ENCODE data around the gene CLIP2. TPM values are rescaled to one million over a fixed set of nuclear protein-coding genes. Genes with fewer than 3 reads are reported as not detected.

The CLIP2 gene
- total RNA-seq, 1 donor from 2014 or later = 1.5 TPM

- H3K4me1 Mint-ChIP-seq (ENCODE audit: low read depth) = peaks cover 24% of the 10 kb centered on the region
- peaks cover 35% of the 10 kb centered on the region for H3K27me3 Mint-ChIP-seq (ENCODE audit: insufficient read depth)
- H3K36me3 Mint-ChIP-seq (ENCODE audit: low read depth) = no peaks in the 10 kb centered on the region
- intact Hi-C loops (cut with micrococcal nuclease) = no loop called here
- DNase-seq (ENCODE audit: low spot score) = no peak
- no peaks in the 10 kb centered on the region for H3K9me3 Mint-ChIP-seq
- no peak overlapping the region for H3K4me3 Mint-ChIP-seq
- no peak overlapping the region for H3K27ac Mint-ChIP-seq
Measured at GRCh38 chr7:74292757-74293576, 3.8 kb downstream of the CLIP2 start.

- H3K36me3 Mint-ChIP-seq (ENCODE audit: low read depth) = no peaks in the 10 kb centered on the region
- H3K27ac Mint-ChIP-seq = no peak overlapping the region
- no peaks in the 10 kb centered on the region for H3K9me3 Mint-ChIP-seq
- H3K4me1 Mint-ChIP-seq (ENCODE audit: low read depth) = peaks cover 18% of the 10 kb centered on the region
- no peak for DNase-seq (ENCODE audit: low spot score)
- intact Hi-C loops (cut with micrococcal nuclease) = no loop called here
- H3K27me3 Mint-ChIP-seq (ENCODE audit: insufficient read depth) = peaks cover 30% of the 10 kb centered on the region
- no peak overlapping the region for H3K4me3 Mint-ChIP-seq
Measured at GRCh38 chr7:74293577-74293908, 4.3 kb downstream of the CLIP2 start.

- peaks cover 24% of the 10 kb centered on the region for H3K27me3 Mint-ChIP-seq (ENCODE audit: insufficient read depth)
- intact Hi-C loops (cut with micrococcal nuclease) = no loop called here
- DNase-seq (ENCODE audit: low spot score) = no peak
- H3K9me3 Mint-ChIP-seq = no peaks in the 10 kb centered on the region
- H3K4me1 Mint-ChIP-seq (ENCODE audit: low read depth) = peaks cover 12% of the 10 kb centered on the region
- H3K36me3 Mint-ChIP-seq (ENCODE audit: low read depth) = no peaks in the 10 kb centered on the region
- H3K27ac Mint-ChIP-seq = no peak overlapping the region
- no peak overlapping the region for H3K4me3 Mint-ChIP-seq
Measured at GRCh38 chr7:74294191-74294998, 5.2 kb downstream of the CLIP2 start.

GRCh38 chr7:74297516-74298233 lies 8.5 kb downstream of the CLIP2 start:
- Mint-ChIP-seq H3K27me3 (ENCODE audit: insufficient read depth) (peaks cover 6% of the 10 kb centered on the region), H3K4me1 (ENCODE audit: low read depth) (no peaks in the 10 kb centered on the region), H3K27ac (peak overlapping the region; percentile 52), H3K36me3 (ENCODE audit: low read depth) (no peaks in the 10 kb centered on the region), H3K9me3 (no peaks in the 10 kb centered on the region), H3K4me3 (no peak overlapping the region)
- intact Hi-C loops (cut with micrococcal nuclease) = no loop called here
- DNase-seq (ENCODE audit: low spot score) = no peak

- peaks cover 6% of the 10 kb centered on the region for H3K27me3 Mint-ChIP-seq (ENCODE audit: insufficient read depth)
- no peak for DNase-seq (ENCODE audit: low spot score)
- H3K9me3 Mint-ChIP-seq = no peaks in the 10 kb centered on the region
- H3K36me3 Mint-ChIP-seq (ENCODE audit: low read depth) = no peaks in the 10 kb centered on the region
- intact Hi-C loops (cut with micrococcal nuclease) = no loop called here
- H3K27ac Mint-ChIP-seq = no peak overlapping the region
- no peak overlapping the region for H3K4me3 Mint-ChIP-seq
- no peaks in the 10 kb centered on the region for H3K4me1 Mint-ChIP-seq (ENCODE audit: low read depth)
Measured at GRCh38 chr7:74299401-74299800, 10.2 kb downstream of the CLIP2 start.

GRCh38 chr7:74300926-74301325 lies 11.7 kb downstream of the CLIP2 start:
- Mint-ChIP-seq H3K27me3 (ENCODE audit: insufficient read depth) (peaks cover 3% of the 10 kb centered on the region), H3K4me1 (ENCODE audit: low read depth) (no peaks in the 10 kb centered on the region), H3K9me3 (no peaks in the 10 kb centered on the region), H3K27ac (no peak overlapping the region), H3K36me3 (ENCODE audit: low read depth) (no peaks in the 10 kb centered on the region), H3K4me3 (no peak overlapping the region)
- intact Hi-C loops (cut with micrococcal nuclease) = no loop called here
- no peak for DNase-seq (ENCODE audit: low spot score)

GRCh38 chr7:74302745-74303221 lies 13.6 kb downstream of the CLIP2 start:
- Mint-ChIP-seq H3K27me3 (ENCODE audit: insufficient read depth) (peaks cover 10% of the 10 kb centered on the region), H3K4me3 (no peak overlapping the region), H3K4me1 (ENCODE audit: low read depth) (peaks cover 11% of the 10 kb centered on the region), H3K9me3 (no peaks in the 10 kb centered on the region), H3K27ac (no peak overlapping the region), H3K36me3 (ENCODE audit: low read depth) (no peaks in the 10 kb centered on the region)
- intact Hi-C loops (cut with micrococcal nuclease) = no loop called here
- no peak for DNase-seq (ENCODE audit: low spot score)

GRCh38 chr7:74304550-74304949 lies 15.3 kb downstream of the CLIP2 start:
- H3K4me3 Mint-ChIP-seq = no peak overlapping the region
- no peak for DNase-seq (ENCODE audit: low spot score)
- H3K27me3 Mint-ChIP-seq (ENCODE audit: insufficient read depth) = peaks cover 10% of the 10 kb centered on the region
- intact Hi-C loops (cut with micrococcal nuclease) = no loop called here
- no peaks in the 10 kb centered on the region for H3K9me3 Mint-ChIP-seq
- H3K27ac Mint-ChIP-seq = no peak overlapping the region
- no peaks in the 10 kb centered on the region for H3K36me3 Mint-ChIP-seq (ENCODE audit: low read depth)
- peaks cover 11% of the 10 kb centered on the region for H3K4me1 Mint-ChIP-seq (ENCODE audit: low read depth)

GRCh38 chr7:74306004-74306729 lies 17.0 kb downstream of the CLIP2 start:
- no peaks in the 10 kb centered on the region for H3K36me3 Mint-ChIP-seq (ENCODE audit: low read depth)
- H3K27ac Mint-ChIP-seq = no peak overlapping the region
- H3K4me3 Mint-ChIP-seq = no peak overlapping the region
- peaks cover 10% of the 10 kb centered on the region for H3K27me3 Mint-ChIP-seq (ENCODE audit: insufficient read depth)
- no peak for DNase-seq (ENCODE audit: low spot score)
- H3K9me3 Mint-ChIP-seq = peaks cover 2% of the 10 kb centered on the region
- H3K4me1 Mint-ChIP-seq (ENCODE audit: low read depth) = peaks cover 12% of the 10 kb centered on the region
- intact Hi-C loops (cut with micrococcal nuclease) = no loop called here

- Mint-ChIP-seq H3K4me3 (no peak overlapping the region), H3K27ac (no peak overlapping the region), H3K27me3 (ENCODE audit: insufficient read depth) (peaks cover 10% of the 10 kb centered on the region), H3K4me1 (ENCODE audit: low read depth) (peaks cover 17% of the 10 kb centered on the region), H3K9me3 (peaks cover 5% of the 10 kb centered on the region), H3K36me3 (ENCODE audit: low read depth) (no peaks in the 10 kb centered on the region)
- intact Hi-C loops (cut with micrococcal nuclease) = no loop called here
- DNase-seq (ENCODE audit: low spot score) = no peak
Measured at GRCh38 chr7:74306730-74307469, 17.7 kb downstream of the CLIP2 start.

- H3K36me3 Mint-ChIP-seq (ENCODE audit: low read depth) = no peaks in the 10 kb centered on the region
- intact Hi-C loops (cut with micrococcal nuclease) = no loop called here
- no peak overlapping the region for H3K4me3 Mint-ChIP-seq
- H3K27ac Mint-ChIP-seq = no peak overlapping the region
- peaks cover 10% of the 10 kb centered on the region for H3K27me3 Mint-ChIP-seq (ENCODE audit: insufficient read depth)
- peaks cover 5% of the 10 kb centered on the region for H3K9me3 Mint-ChIP-seq
- no peak for DNase-seq (ENCODE audit: low spot score)
- H3K4me1 Mint-ChIP-seq (ENCODE audit: low read depth) = peaks cover 17% of the 10 kb centered on the region
Measured at GRCh38 chr7:74307738-74308505, 18.7 kb downstream of the CLIP2 start.

Measured in activated T-helper 1 cell treated with anti-CD3 and anti-CD28 coated beads, Interleukin-12 subunit alpha, Interleukin-12 subunit beta, Interleukin-2, Interleukin-4 antibody, amounts not matched to agents 30 ng/mL and 10 ng/mL and 1 ng/mL, durations not matched to agents 14 hours and 24 hours and 36 hours (primary cell).